ENCODE results near the gene RPL36.

GRCh38 chr19:5698635-5699422 lies 8.7 kb downstream of the RPL36 start:
- TF ChIP-seq KLF16 (IDR thresholded peaks at IDR 0.05): no peak
- no peak for TF ChIP-seq CTCF (IDR thresholded peaks at IDR 0.05 in 2 of 3, conservative IDR thresholded peaks at IDR 0.05 in 1 of 3; ENCODE audit: insufficient read depth in 2 of 3, low read depth in 1 of 3, low read length in 3 of 3)
- no peak for TF ChIP-seq ZZZ3 (IDR thresholded peaks at IDR 0.05)
- no peak for TF ChIP-seq POLR2A (conservative IDR thresholded peaks at IDR 0.05)
- no peak for TF ChIP-seq PATZ1 (CRISPR knock-in tag; IDR thresholded peaks at IDR 0.05; ENCODE audit: borderline replicate concordance)
- no peak for TF ChIP-seq TOE1 (IDR thresholded peaks at IDR 0.05; ENCODE audit: borderline replicate concordance)
- no peak for TF ChIP-seq TOE1 (CRISPR knock-in tag; IDR thresholded peaks at IDR 0.05; ENCODE audit: borderline replicate concordance, low read depth)
- TF ChIP-seq ZNF354B (CRISPR knock-in tag; IDR thresholded peaks at IDR 0.05): no peak
- TF ChIP-seq HDGF (IDR thresholded peaks at IDR 0.05): no peak
- no peak for TF ChIP-seq JUND (IDR thresholded peaks at IDR 0.05; ENCODE audit: borderline replicate concordance, low read depth, low read length)
- no peak for TF ChIP-seq JUND (tag; IDR thresholded peaks at IDR 0.05; ENCODE audit: borderline replicate concordance, low read depth, low read length)
- no peak for TF ChIP-seq MEIS2 (IDR thresholded peaks at IDR 0.05; ENCODE audit: partially characterized antibody)
- no peak for TF ChIP-seq CHD1 (IDR thresholded peaks at IDR 0.05; ENCODE audit: low read length)
- TF ChIP-seq, protein P1, sequence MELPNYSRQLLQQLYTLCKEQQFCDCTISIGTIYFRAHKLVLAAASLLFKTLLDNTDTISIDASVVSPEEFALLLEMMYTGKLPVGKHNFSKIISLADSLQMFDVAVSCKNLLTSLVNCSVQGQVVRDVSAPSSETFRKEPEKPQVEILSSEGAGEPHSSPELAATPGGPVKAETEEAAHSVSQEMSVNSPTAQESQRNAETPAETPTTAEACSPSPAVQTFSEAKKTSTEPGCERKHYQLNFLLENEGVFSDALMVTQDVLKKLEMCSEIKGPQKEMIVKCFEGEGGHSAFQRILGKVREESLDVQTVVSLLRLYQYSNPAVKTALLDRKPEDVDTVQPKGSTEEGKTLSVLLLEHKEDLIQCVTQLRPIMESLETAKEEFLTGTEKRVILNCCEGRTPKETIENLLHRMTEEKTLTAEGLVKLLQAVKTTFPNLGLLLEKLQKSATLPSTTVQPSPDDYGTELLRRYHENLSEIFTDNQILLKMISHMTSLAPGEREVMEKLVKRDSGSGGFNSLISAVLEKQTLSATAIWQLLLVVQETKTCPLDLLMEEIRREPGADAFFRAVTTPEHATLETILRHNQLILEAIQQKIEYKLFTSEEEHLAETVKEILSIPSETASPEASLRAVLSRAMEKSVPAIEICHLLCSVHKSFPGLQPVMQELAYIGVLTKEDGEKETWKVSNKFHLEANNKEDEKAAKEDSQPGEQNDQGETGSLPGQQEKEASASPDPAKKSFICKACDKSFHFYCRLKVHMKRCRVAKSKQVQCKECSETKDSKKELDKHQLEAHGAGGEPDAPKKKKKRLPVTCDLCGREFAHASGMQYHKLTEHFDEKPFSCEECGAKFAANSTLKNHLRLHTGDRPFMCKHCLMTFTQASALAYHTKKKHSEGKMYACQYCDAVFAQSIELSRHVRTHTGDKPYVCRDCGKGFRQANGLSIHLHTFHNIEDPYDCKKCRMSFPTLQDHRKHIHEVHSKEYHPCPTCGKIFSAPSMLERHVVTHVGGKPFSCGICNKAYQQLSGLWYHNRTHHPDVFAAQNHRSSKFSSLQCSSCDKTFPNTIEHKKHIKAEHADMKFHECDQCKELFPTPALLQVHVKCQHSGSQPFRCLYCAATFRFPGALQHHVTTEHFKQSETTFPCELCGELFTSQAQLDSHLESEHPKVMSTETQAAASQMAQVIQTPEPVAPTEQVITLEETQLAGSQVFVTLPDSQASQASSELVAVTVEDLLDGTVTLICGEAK (IDR thresholded peaks at IDR 0.05): no peak
- TF ChIP-seq, protein P1 (CRISPR knock-in tag; IDR thresholded peaks at IDR 0.05): no peak
- TF ChIP-seq MEF2A (IDR thresholded peaks at IDR 0.05; ENCODE audit: control insufficient read depth, low read depth, low read length): no peak
- no peak for TF ChIP-seq JUNB (CRISPR knock-in tag; conservative IDR thresholded peaks at IDR 0.05)

All from K562 (cell line).